Measurements from ENCODE around the gene PPTC7.
"Not testable (repeated sequence)": the region's sequence is repeated elsewhere in the genome, so short reads cannot be mapped to it uniquely, and the experiment has no call there.

PPTC7 gene

GRCh38 chr12:110518014-110518413 lies 65.1 kb downstream of the PPTC7 start:
- not testable (repeated sequence) for H3K27me3 ChIP-seq (ENCODE audit: control insufficient read depth, insufficient read depth, low read length); H3K4me1 ChIP-seq (ENCODE audit: control insufficient read depth, low read depth, low read length); H3K9me3 ChIP-seq (ENCODE audit: control insufficient read depth, low read depth, low read length); H3K9ac ChIP-seq (ENCODE audit: low read length); H3K4me3 ChIP-seq (ENCODE audit: low read length); H3K27ac ChIP-seq (ENCODE audit: low read length); H3K36me3 ChIP-seq (ENCODE audit: control insufficient read depth, low read depth, low read length)

GRCh38 chr12:110516995-110517394 lies 66.1 kb downstream of the PPTC7 start:
- Histone ChIP-seq H3K4me3 (ENCODE audit: low read length) (no peak overlapping the region), H3K27me3 (ENCODE audit: control insufficient read depth, insufficient read depth, low read length) (no peaks in the 10 kb centered on the region), H3K27ac (ENCODE audit: low read length) (no peak overlapping the region), H3K4me1 (ENCODE audit: control insufficient read depth, low read depth, low read length) (no peaks in the 10 kb centered on the region), H3K9me3 (ENCODE audit: control insufficient read depth, low read depth, low read length) (no peaks in the 10 kb centered on the region), H3K9ac (ENCODE audit: low read length) (no peak overlapping the region), H3K36me3 (ENCODE audit: control insufficient read depth, low read depth, low read length) (no peaks in the 10 kb centered on the region)

GRCh38 chr12:110514363-110514762 lies 68.8 kb downstream of the PPTC7 start:
- Histone ChIP-seq H3K4me3 (ENCODE audit: low read length) (no peak overlapping the region), H3K4me1 (ENCODE audit: control insufficient read depth, low read depth, low read length) (no peaks in the 10 kb centered on the region), H3K27ac (ENCODE audit: low read length) (no peak overlapping the region), H3K27me3 (ENCODE audit: control insufficient read depth, insufficient read depth, low read length) (no peaks in the 10 kb centered on the region), H3K9me3 (ENCODE audit: control insufficient read depth, low read depth, low read length) (no peaks in the 10 kb centered on the region), H3K9ac (ENCODE audit: low read length) (no peak overlapping the region), H3K36me3 (ENCODE audit: control insufficient read depth, low read depth, low read length) (no peaks in the 10 kb centered on the region)

GRCh38 chr12:110513842-110514241 lies 69.3 kb downstream of the PPTC7 start:
- no peak overlapping the region for H3K9ac ChIP-seq (ENCODE audit: low read length)
- H3K27me3 ChIP-seq (ENCODE audit: control insufficient read depth, insufficient read depth, low read length), result no peaks in the 10 kb centered on the region
- no peaks in the 10 kb centered on the region for H3K9me3 ChIP-seq (ENCODE audit: control insufficient read depth, low read depth, low read length)
- H3K36me3 ChIP-seq (ENCODE audit: control insufficient read depth, low read depth, low read length), result no peaks in the 10 kb centered on the region
- H3K4me1 ChIP-seq (ENCODE audit: control insufficient read depth, low read depth, low read length), result no peaks in the 10 kb centered on the region
- no peak overlapping the region for H3K27ac ChIP-seq (ENCODE audit: low read length)
- no peak overlapping the region for H3K4me3 ChIP-seq (ENCODE audit: low read length)

- H3K9me3 ChIP-seq (ENCODE audit: control insufficient read depth, low read depth, low read length), result no peaks in the 10 kb centered on the region
- H3K27me3 ChIP-seq (ENCODE audit: control insufficient read depth, insufficient read depth, low read length), result peaks cover 8% of the 10 kb centered on the region
- H3K4me3 ChIP-seq (ENCODE audit: low read length), result no peak overlapping the region
- no peaks in the 10 kb centered on the region for H3K4me1 ChIP-seq (ENCODE audit: control insufficient read depth, low read depth, low read length)
- H3K9ac ChIP-seq (ENCODE audit: low read length), result no peak overlapping the region
- no peaks in the 10 kb centered on the region for H3K36me3 ChIP-seq (ENCODE audit: control insufficient read depth, low read depth, low read length)
- H3K27ac ChIP-seq (ENCODE audit: low read length), result no peak overlapping the region
These were observed 75.0 kb downstream of the PPTC7 start for GRCh38 chr12:110508071-110508586.

GRCh38 chr12:110505332-110505731 lies 77.8 kb downstream of the PPTC7 start:
- peaks cover 7% of the 10 kb centered on the region for H3K9me3 ChIP-seq (ENCODE audit: control insufficient read depth, low read depth, low read length)
- H3K27me3 ChIP-seq (ENCODE audit: control insufficient read depth, insufficient read depth, low read length), result peaks cover 18% of the 10 kb centered on the region

GRCh38 chr12:110503432-110503831 lies 79.7 kb downstream of the PPTC7 start:
- Histone ChIP-seq H3K4me1 (ENCODE audit: control insufficient read depth, low read depth, low read length) (no peaks in the 10 kb centered on the region), H3K9ac (ENCODE audit: low read length) (no peak overlapping the region), H3K27ac (ENCODE audit: low read length) (no peak overlapping the region), H3K36me3 (ENCODE audit: control insufficient read depth, low read depth, low read length) (no peaks in the 10 kb centered on the region), H3K27me3 (ENCODE audit: control insufficient read depth, insufficient read depth, low read length) (peaks cover 18% of the 10 kb centered on the region), H3K4me3 (ENCODE audit: low read length) (no peak overlapping the region), H3K9me3 (ENCODE audit: control insufficient read depth, low read depth, low read length) (peaks cover 7% of the 10 kb centered on the region)

More at GRCh38 chr12:110505332-110505731, 77.8 kb downstream of the PPTC7 start:
- H3K27ac ChIP-seq (ENCODE audit: low read length), result no peak overlapping the region
- H3K9ac ChIP-seq (ENCODE audit: low read length), result no peak overlapping the region
- H3K4me3 ChIP-seq (ENCODE audit: low read length), result no peak overlapping the region
- H3K4me1 ChIP-seq (ENCODE audit: control insufficient read depth, low read depth, low read length), result no peaks in the 10 kb centered on the region
- H3K36me3 ChIP-seq (ENCODE audit: control insufficient read depth, low read depth, low read length), result no peaks in the 10 kb centered on the region

GRCh38 chr12:110501752-110502738 lies 81.1 kb downstream of the PPTC7 start, which contains the start of the genes RAD9B and VPS29:
TSS of gene RAD9B (plus strand) at chr12:110502331. CDS start at chr12:110502338, 7 bp downstream.
TSS of gene VPS29 (minus strand) at chr12:110502111. CDS start at chr12:110502051, 60 bp downstream.
- peak within 1 kb of the TSS; percentile 65 for H3K9ac ChIP-seq (ENCODE audit: low read length)
- H3K4me3 ChIP-seq (ENCODE audit: low read length), result peak within 1 kb of the TSS; percentile 93
- peaks cover 18% of the 10 kb centered on the region for H3K27me3 ChIP-seq (ENCODE audit: control insufficient read depth, insufficient read depth, low read length)
- H3K9me3 ChIP-seq (ENCODE audit: control insufficient read depth, low read depth, low read length), result peaks cover 7% of the 10 kb centered on the region
- H3K36me3 ChIP-seq (ENCODE audit: control insufficient read depth, low read depth, low read length), result no peaks in the 10 kb centered on the region
- H3K4me1 ChIP-seq (ENCODE audit: control insufficient read depth, low read depth, low read length), result no peaks in the 10 kb centered on the region
- H3K27ac ChIP-seq (ENCODE audit: low read length), result peak within 1 kb of the TSS; percentile 6

GRCh38 chr12:110501399-110501751 lies 81.7 kb downstream of the PPTC7 start:
- H3K27ac ChIP-seq (ENCODE audit: low read length), result peak overlapping the region; percentile 6
- H3K4me3 ChIP-seq (ENCODE audit: low read length), result peak overlapping the region; percentile 93
- peaks cover 18% of the 10 kb centered on the region for H3K27me3 ChIP-seq (ENCODE audit: control insufficient read depth, insufficient read depth, low read length)
- peaks cover 7% of the 10 kb centered on the region for H3K9me3 ChIP-seq (ENCODE audit: control insufficient read depth, low read depth, low read length)
- peak overlapping the region; percentile 65 for H3K9ac ChIP-seq (ENCODE audit: low read length)
- peaks cover under 1% of the 10 kb centered on the region for H3K36me3 ChIP-seq (ENCODE audit: control insufficient read depth, low read depth, low read length)
- no peaks in the 10 kb centered on the region for H3K4me1 ChIP-seq (ENCODE audit: control insufficient read depth, low read depth, low read length)

- no peaks in the 10 kb centered on the region for H3K4me1 ChIP-seq (ENCODE audit: control insufficient read depth, low read depth, low read length)
- H3K9me3 ChIP-seq (ENCODE audit: control insufficient read depth, low read depth, low read length), result peaks cover 7% of the 10 kb centered on the region
- H3K36me3 ChIP-seq (ENCODE audit: control insufficient read depth, low read depth, low read length), result peaks cover 10% of the 10 kb centered on the region
- no peak overlapping the region for H3K27ac ChIP-seq (ENCODE audit: low read length)
- H3K27me3 ChIP-seq (ENCODE audit: control insufficient read depth, insufficient read depth, low read length), result peaks cover 18% of the 10 kb centered on the region
- no peak overlapping the region for H3K4me3 ChIP-seq (ENCODE audit: low read length)
- no peak overlapping the region for H3K9ac ChIP-seq (ENCODE audit: low read length)
These were observed 84.0 kb downstream of the PPTC7 start for GRCh38 chr12:110498984-110499706.

Data from iPS-18a (cell line).